ENCODE results near the gene RELL1.

Gene RELL1

GRCh38 chr4:37689353-37690095 is 3.3 kb upstream of the RELL1 start:
- Histone ChIP-seq H3K36me3 (ENCODE audit: control insufficient read depth in 2 of 2, insufficient read depth in 1 of 2, low read length in 2 of 2) (no peaks in the 10 kb centered on the region), H3K9me3 (ENCODE audit: control insufficient read depth, insufficient read depth, low read depth, low read length) (no peaks in the 10 kb centered on the region), H3K4me1 (ENCODE audit: control insufficient read depth, insufficient read depth, low read length) (no peaks in the 10 kb centered on the region), H3K27ac (ENCODE audit: extremely low read depth, low read depth, low read length) (no peak overlapping the region), H3K4me3 (ENCODE audit: low read depth, low read length) (no peak overlapping the region)
- no peak for TF ChIP-seq FEZF1 (tag by site-specific recombination; IDR thresholded peaks at IDR 0.05)
- TF ChIP-seq ZNF501 (tag by site-specific recombination; IDR thresholded peaks at IDR 0.05), result no peak
- no peak for TF ChIP-seq ZNF223 (tag by site-specific recombination; IDR thresholded peaks at IDR 0.05)
- no peak for TF ChIP-seq ZNF146 (tag by site-specific recombination; IDR thresholded peaks at IDR 0.05)
- TF ChIP-seq ZNF132 (tag by site-specific recombination; IDR thresholded peaks at IDR 0.05; ENCODE audit: borderline replicate concordance), result no peak
- POLR2A ChIA-PET, result no interaction called here
- CTCF ChIA-PET, result interaction anchor here (0.8 to 1.1 kb wide), 2 partner anchors 112 to 236 kb away, joined by 3 read pairs; a partner anchor contains a TSS

GRCh38 chr4:37687681-37688080 is 1.5 kb upstream of the RELL1 start:
- Histone ChIP-seq H3K36me3 (ENCODE audit: control insufficient read depth in 2 of 2, insufficient read depth in 1 of 2, low read length in 2 of 2) (no peaks in the 10 kb centered on the region), H3K27ac (ENCODE audit: extremely low read depth, low read depth, low read length) (no peak overlapping the region), H3K4me1 (ENCODE audit: control insufficient read depth, insufficient read depth, low read length) (no peaks in the 10 kb centered on the region), H3K9me3 (ENCODE audit: control insufficient read depth, insufficient read depth, low read depth, low read length) (no peaks in the 10 kb centered on the region), H3K4me3 (ENCODE audit: low read depth, low read length) (no peak overlapping the region)
- POLR2A ChIA-PET, result no interaction called here
- CTCF ChIA-PET, result no interaction called here
- TF ChIP-seq ZNF18 (tag by site-specific recombination; IDR thresholded peaks at IDR 0.05), result no peak
- no peak for TF ChIP-seq ZNF510 (tag by site-specific recombination; IDR thresholded peaks at IDR 0.05; ENCODE audit: insufficient replicate concordance)
- TF ChIP-seq HOXA7 (CRISPR knock-in tag; IDR thresholded peaks at IDR 0.05; ENCODE audit: borderline replicate concordance), result no peak
- no peak for TF ChIP-seq HIC1 (tag by site-specific recombination; IDR thresholded peaks at IDR 0.05)
- TF ChIP-seq ZNF558 (tag by site-specific recombination; IDR thresholded peaks at IDR 0.05), result no peak
- TF ChIP-seq YY1 (tag by site-specific recombination; IDR thresholded peaks at IDR 0.05), result no peak
- TF ChIP-seq ZNF416 (tag by site-specific recombination; IDR thresholded peaks at IDR 0.05), result no peak
- TF ChIP-seq ZNF600 (tag by site-specific recombination; IDR thresholded peaks at IDR 0.05), result no peak
- TF ChIP-seq HOXC10 (CRISPR knock-in tag; IDR thresholded peaks at IDR 0.05), result no peak
- no peak for TF ChIP-seq ZNF677 (tag by site-specific recombination; IDR thresholded peaks at IDR 0.05)

- Histone ChIP-seq H3K36me3 (ENCODE audit: control insufficient read depth in 2 of 2, insufficient read depth in 1 of 2, low read length in 2 of 2) (no peaks in the 10 kb centered on the region), H3K4me3 (ENCODE audit: low read depth, low read length) (no peak overlapping the region), H3K27ac (ENCODE audit: extremely low read depth, low read depth, low read length) (peak overlapping the region; percentile 25; the same call in 1 of the 2 replicates), H3K9me3 (ENCODE audit: control insufficient read depth, insufficient read depth, low read depth, low read length) (no peaks in the 10 kb centered on the region), H3K4me1 (ENCODE audit: control insufficient read depth, insufficient read depth, low read length) (no peaks in the 10 kb centered on the region)
- POLR2A ChIA-PET, result interaction anchor here (1.0 to 1.1 kb wide), 2 partner anchors 11 to 139 kb away, joined by 6 read pairs; partner anchors contain the start of gene PGM2
- CTCF ChIA-PET, result no interaction called here
- TF ChIP-seq ZBTB44 (tag by site-specific recombination; IDR thresholded peaks at IDR 0.05) (no peak), ZNF138 (tag by site-specific recombination; IDR thresholded peaks at IDR 0.05; ENCODE audit: borderline replicate concordance) (no peak), ZNF23 (tag by site-specific recombination; IDR thresholded peaks at IDR 0.05; ENCODE audit: borderline replicate concordance) (no peak), BCL11A (tag by site-specific recombination; IDR thresholded peaks at IDR 0.05; ENCODE audit: low read depth) (no peak), ZNF518A (tag by site-specific recombination; conservative IDR thresholded peaks at IDR 0.05; ENCODE audit: low read depth) (no peak)
Measured at GRCh38 chr4:37687194-37687562, 1.0 kb upstream of the RELL1 start.
